Cardiac muscle cell (in vitro differentiated cells and primary cell): ENCODE results near the gene CD86. TPM values are rescaled to one million over a fixed set of nuclear protein-coding genes. Genes with fewer than 3 reads are reported as not detected.
A peak's percentile ranks its signal among the peaks of the same experiment; 100 is the strongest.

Source experiments
- DNase-seq, 2 donors: peaks; one replicate each; pipeline versions ENCODE4 v3.0.0 to v3.0.0-alpha.2; 2010 to 2017; ENCODE audit warnings: low read depth in 1 of 2, low spot score in 1 of 2
- H3K27ac ChIP-seq: fragments of 200-600 bp; sonication (generic); 2 replicates; pipeline ENCODE4 v1.5.1; 2016
- H3K27me3 ChIP-seq: fragments of 200-600 bp; sonication (generic); 2 replicates; pipeline ENCODE4 v1.6.0; 2016; ENCODE audit warnings: control low read depth
- H3K36me3 ChIP-seq: fragments of 200-600 bp; sonication (generic); 2 replicates; pipeline ENCODE4 v1.5.1; 2016; ENCODE audit warnings: control low read depth
- H3K4me1 ChIP-seq: fragments of 200-600 bp; sonication (generic); 2 replicates; pipeline ENCODE4 v1.8.1; 2017; ENCODE audit warnings: low read depth, mild to moderate bottlenecking, mixed run types
- H3K4me3 ChIP-seq: fragments of 200-600 bp; sonication (generic); 2 replicates; pipeline ENCODE4 v1.5.1; 2016; ENCODE audit warnings: mild to moderate bottlenecking
- H3K9me3 ChIP-seq: fragments of 200-600 bp; sonication (generic); 2 replicates; pipeline ENCODE4 v1.5.1; 2017; ENCODE audit warnings: low read depth, mild to moderate bottlenecking, control low read depth
- polyA plus RNA-seq: library from polyadenylated mRNA; unstranded; fragments of >200 nt; fragmentation: Nextera tagmentation; extraction: Ambion mirVana; gene quantifications from 2 replicates; pipeline ENCODE4 v1.2.1, GENCODE V29; 2016
- total RNA-seq: library from RNA; depleted of rRNA; stranded (reverse); fragments of >200 nt; gene quantifications from 2 replicates; pipeline ENCODE4 v1.2.3, GENCODE V29; 2016
- TF ChIP-seq, protein P1 (sequence below): IDR thresholded peaks from 2 replicates; pipeline ENCODE4 v1.5.1; 2012; ENCODE audit warnings: low read depth, mild to moderate bottlenecking, low read length

The CD86 gene
- total and polyA plus RNA-seq, 2 experiments from 2014 or later: not detected

- TF ChIP-seq, protein P1, sequence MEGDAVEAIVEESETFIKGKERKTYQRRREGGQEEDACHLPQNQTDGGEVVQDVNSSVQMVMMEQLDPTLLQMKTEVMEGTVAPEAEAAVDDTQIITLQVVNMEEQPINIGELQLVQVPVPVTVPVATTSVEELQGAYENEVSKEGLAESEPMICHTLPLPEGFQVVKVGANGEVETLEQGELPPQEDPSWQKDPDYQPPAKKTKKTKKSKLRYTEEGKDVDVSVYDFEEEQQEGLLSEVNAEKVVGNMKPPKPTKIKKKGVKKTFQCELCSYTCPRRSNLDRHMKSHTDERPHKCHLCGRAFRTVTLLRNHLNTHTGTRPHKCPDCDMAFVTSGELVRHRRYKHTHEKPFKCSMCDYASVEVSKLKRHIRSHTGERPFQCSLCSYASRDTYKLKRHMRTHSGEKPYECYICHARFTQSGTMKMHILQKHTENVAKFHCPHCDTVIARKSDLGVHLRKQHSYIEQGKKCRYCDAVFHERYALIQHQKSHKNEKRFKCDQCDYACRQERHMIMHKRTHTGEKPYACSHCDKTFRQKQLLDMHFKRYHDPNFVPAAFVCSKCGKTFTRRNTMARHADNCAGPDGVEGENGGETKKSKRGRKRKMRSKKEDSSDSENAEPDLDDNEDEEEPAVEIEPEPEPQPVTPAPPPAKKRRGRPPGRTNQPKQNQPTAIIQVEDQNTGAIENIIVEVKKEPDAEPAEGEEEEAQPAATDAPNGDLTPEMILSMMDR: no peak
- H3K27ac ChIP-seq: no peak overlapping the region
- no peaks in the 10 kb centered on the region for H3K27me3 ChIP-seq
- H3K36me3 ChIP-seq: no peaks in the 10 kb centered on the region
- H3K4me3 ChIP-seq: no peak overlapping the region
- H3K4me1 ChIP-seq: peaks cover 3% of the 10 kb centered on the region
- DNase-seq: peak in 1 of 2 donors; percentile 22
- no peaks in the 10 kb centered on the region for H3K9me3 ChIP-seq
Observed at GRCh38 chr3:122067588-122068240, 12.6 kb downstream of the CD86 start.

GRCh38 chr3:122074621-122075265, 19.6 kb downstream of the CD86 start:
- Histone ChIP-seq H3K9me3 (no peaks in the 10 kb centered on the region), H3K4me1 (no peaks in the 10 kb centered on the region), H3K27ac (no peak overlapping the region), H3K27me3 (no peaks in the 10 kb centered on the region), H3K36me3 (no peaks in the 10 kb centered on the region), H3K4me3 (no peak overlapping the region)
- DNase-seq: peak in 1 of 2 donors; percentile 20
- TF ChIP-seq, protein P1: no peak

DNA sequence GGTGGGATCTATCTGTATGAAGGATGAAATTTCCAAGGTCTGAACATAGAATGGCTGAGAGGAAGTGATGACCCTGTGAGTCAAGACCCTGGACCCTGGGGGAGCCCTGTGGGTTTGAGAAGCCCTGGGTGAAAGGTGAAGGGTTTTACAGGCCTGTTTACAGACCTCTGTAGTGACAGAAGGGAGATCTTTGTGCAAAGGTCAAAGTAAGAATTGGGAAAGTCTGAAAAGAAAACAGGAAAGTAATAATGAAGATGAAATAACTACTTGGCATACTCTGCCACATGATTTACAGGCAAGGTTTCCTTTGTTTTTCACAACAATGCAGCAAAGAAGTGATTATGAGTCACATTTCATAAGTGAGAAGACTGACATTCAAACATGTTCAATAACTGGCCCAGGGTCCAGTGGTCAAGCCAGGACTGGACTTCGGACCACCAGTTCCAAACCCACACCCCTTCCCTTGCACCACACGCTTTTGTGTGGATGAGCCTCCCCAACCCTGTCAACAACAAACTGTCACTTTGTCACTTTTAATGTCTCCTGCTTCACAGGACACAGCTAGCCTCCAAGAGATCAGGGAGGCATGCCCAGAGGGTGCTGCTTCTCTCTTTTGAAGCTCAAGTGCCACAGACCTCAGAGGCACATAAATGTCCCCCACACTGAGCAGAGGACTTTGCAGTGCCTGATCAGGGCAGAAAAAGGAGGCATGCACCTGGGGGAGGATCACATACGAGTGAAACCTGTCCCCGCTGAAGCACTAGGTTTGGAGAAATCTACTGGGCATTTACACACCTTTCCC, 21.5 kb downstream of the CD86 start:
- Histone ChIP-seq H3K27ac (no peak overlapping the region), H3K36me3 (no peaks in the 10 kb centered on the region), H3K27me3 (no peaks in the 10 kb centered on the region), H3K4me3 (no peak overlapping the region), H3K9me3 (no peaks in the 10 kb centered on the region), H3K4me1 (no peaks in the 10 kb centered on the region)
- TF ChIP-seq, protein P1: no peak
- no peak for DNase-seq

DNA sequence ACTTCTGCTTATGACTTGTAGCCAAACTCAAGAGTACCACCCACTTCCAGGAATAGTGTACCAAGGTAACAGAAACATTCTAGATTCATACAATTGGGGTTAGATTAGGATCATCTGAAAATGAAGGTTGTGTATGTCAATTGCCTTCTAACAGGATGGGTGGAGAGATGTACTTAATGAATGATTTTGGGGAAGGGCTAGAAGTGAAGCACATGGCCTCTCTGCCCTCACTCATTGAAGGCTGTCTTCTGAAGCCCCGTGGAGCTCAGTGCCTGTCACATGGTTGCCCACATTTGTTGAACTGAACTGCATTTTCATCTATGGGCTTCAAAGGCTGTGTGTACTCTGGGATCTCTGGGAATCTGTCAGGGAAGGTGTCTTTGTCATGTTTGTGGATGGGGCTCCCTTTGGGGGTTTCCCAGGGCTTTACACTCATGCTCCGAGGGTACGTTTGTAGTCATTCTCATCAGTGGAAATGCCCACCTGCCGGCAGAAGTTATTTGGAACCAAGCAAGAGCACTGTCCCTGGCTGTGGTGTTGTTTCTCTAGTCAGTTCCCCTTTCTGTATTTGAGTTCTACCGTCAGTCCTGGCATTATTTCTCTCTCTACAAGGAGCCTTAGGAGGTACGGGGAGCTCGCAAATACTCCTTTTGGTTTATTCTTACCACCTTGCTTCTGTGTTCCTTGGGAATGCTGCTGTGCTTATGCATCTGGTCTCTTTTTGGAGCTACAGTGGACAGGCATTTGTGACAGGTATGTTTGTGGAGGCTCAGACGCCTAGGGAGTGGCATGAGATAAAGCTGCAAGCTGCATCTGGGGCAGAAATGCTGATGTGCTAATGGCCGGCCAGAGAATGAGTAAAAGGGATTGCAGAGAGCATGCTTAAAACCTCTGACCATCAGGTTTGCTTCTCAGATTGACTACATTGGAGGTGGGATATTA, 22.4 kb downstream of the CD86 start:
- DNase-seq: no peak
- Histone ChIP-seq H3K4me3 (no peak overlapping the region), H3K4me1 (no peaks in the 10 kb centered on the region), H3K27me3 (no peaks in the 10 kb centered on the region), H3K27ac (no peak overlapping the region), H3K36me3 (no peaks in the 10 kb centered on the region), H3K9me3 (no peaks in the 10 kb centered on the region)
- TF ChIP-seq, protein P1: no peak
